ENCODE data around the gene HS3ST6.

- TF ChIP-seq CTCF (IDR thresholded peaks at IDR 0.05) = no peak
- no peak for TF ChIP-seq POLR2A (IDR thresholded peaks at IDR 0.05)
Measured at GRCh38 chr16:1919327-1919998, 1.2 kb upstream of the HS3ST6 start.
